Right lobe of liver (tissue), 6 donors: ENCODE data around the gene PGBD5. TPM values are rescaled to one million over a fixed set of nuclear protein-coding genes. Genes with fewer than 3 reads are reported as not detected.
A peak's percentile ranks its signal among the peaks of the same experiment; 100 is the strongest.

Experiments
- ATAC-seq, 4 donors: fragments of 200-7000 bp; cut with Tn5 transposase; one replicate each; pipeline ENCODE4 v1.9.1; 2020; ENCODE audit warnings: mild to moderate bottlenecking in 4 of 4, moderate library complexity in 4 of 4
- DNase-seq, 3 donors: peaks; one replicate each; pipeline ENCODE4 v3.0.0-alpha.2; 2020
- H3K27ac ChIP-seq, 3 donors: fragments of 200-600 bp; one replicate each; pipeline ENCODE4 v1.8.0; 2022
- H3K27me3 ChIP-seq, 2 donors: fragments of 200-600 bp; one replicate each; pipeline ENCODE4 v1.8.0; 2022
- H3K36me3 ChIP-seq, 4 donors: fragments of 200-600 bp; sonication (generic) in 1 of 4; one replicate each; pipeline versions ENCODE4 v1.5.1 to v1.8.0; 2017 to 2022; ENCODE audit warnings: control low read depth in 1 of 4
- H3K4me1 ChIP-seq, 4 donors: fragments of 200-600 bp; sonication (generic) in 1 of 4; one replicate each; pipeline versions ENCODE4 v1.5.1 to v1.8.0; 2017 to 2022; ENCODE audit warnings: control low read depth in 1 of 4
- H3K4me3 ChIP-seq, 3 donors: fragments of 200-600 bp; one replicate each; pipeline ENCODE4 v1.8.0; 2022
- H3K9me3 ChIP-seq, 4 donors: fragments of 200-600 bp; sonication (generic) in 1 of 4; one replicate each; pipeline versions ENCODE4 v1.5.1 to v1.8.0; 2017 to 2022; ENCODE audit warnings: control low read depth in 1 of 4
- CTCF ChIP-seq, 4 donors: fragments of 200-600 bp in 3 of 4; fragments of 450-650 bp in 1 of 4; IDR thresholded peaks; one replicate each; pipeline versions ENCODE4 v1.5.1 to v1.8.0; 2016 to 2022; ENCODE audit warnings: antibody characterized with exemption in 4 of 4, mild to moderate bottlenecking in 2 of 4
- POLR2A ChIP-seq: fragments of 450-650 bp; IDR thresholded peaks from one replicate; pipeline ENCODE4 v1.6.1; 2017; ENCODE audit warnings: antibody characterized with exemption, mild to moderate bottlenecking
- WGBS: methylation state at CpG from one replicate; pipeline ENCODE4 v1.1.6; 2018; ENCODE audit warnings: low coverage, low lambda C conversion rate; ENCODE audit not compliant: insufficient coverage; ENCODE audit errors: missing lambda C conversion rate; 5-methylcytosine and 5-hydroxymethylcytosine counted together
- intact Hi-C, 2 donors: fragments of 100-400 bp; cut with DNase I; formaldehyde crosslinking; loops; one replicate each; pipeline versions ENCODE4 v1.11.2 to v1.14.1; 2022
- total RNA-seq, 6 experiments: library from RNA; depleted of rRNA in 2 of 6; stranded (reverse); fragments of >200 nt in 2 of 6; fragmentation: NEBNext Ultra II Directional in 3 of 6; extraction: Animal tissue kit (Norgen Biotek cat#: 25700) in 3 of 6; gene quantifications; one replicate each; pipeline versions ENCODE4 v1.1.0 to v1.2.4, GENCODE V29; 2016 to 2023
- donor health status: DM: no; HTN: yes; CAD: no.
- donor health status: DM: no; HTN: no; CAD: no.
- donor health status: DM: no; HTN: no; CAD: no.
- donor health status: DM: no; HTN: yes; CAD: no.
- donor health status: DM: no; HTN: yes; CAD: no.

The PGBD5 gene
- total RNA-seq, 6 experiments from 2014 or later, result 0.80 to 6.4 (median 2.4) TPM

GRCh38 chr1:230381049-230381467, 45.1 kb downstream of the PGBD5 start:
- no peaks in the 10 kb centered on the region for H3K9me3 ChIP-seq
- peak overlapping the region in 2 of 3 donors; percentile 5 to 52 for H3K27ac ChIP-seq
- 48% methylated on average over 2 of the region's 5 CpGs for WGBS
- ATAC-seq (peak; percentile 89 to 96 (median 90)), DNase-seq (peak; percentile 65 to 84 (median 82))
- peaks cover 0 to 9% (median 0%) of the 10 kb centered on the region in 4 donors for H3K4me1 ChIP-seq
- intact Hi-C loops, result no loop called here
- H3K27me3 ChIP-seq, result no peaks in the 10 kb centered on the region
- TF ChIP-seq POLR2A (no peak), CTCF (IDR thresholded peaks at IDR 0.05) (no peak)
- H3K4me3 ChIP-seq, result no peak overlapping the region
- H3K36me3 ChIP-seq, result peaks cover 0 to 2% (median 0%) of the 10 kb centered on the region in 4 donors

- DNase-seq, result no peak
Observed at GRCh38 chr1:230379928-230380327, 46.2 kb downstream of the PGBD5 start.

GRCh38 chr1:230379462-230379861, 46.7 kb downstream of the PGBD5 start:
- Histone ChIP-seq H3K9me3 (no peaks in the 10 kb centered on the region), H3K27ac (no peak overlapping the region), H3K4me1 (peaks cover 0 to 9% (median 0%) of the 10 kb centered on the region in 4 donors), H3K36me3 (peaks cover 0 to 2% (median 0%) of the 10 kb centered on the region in 4 donors), H3K27me3 (no peaks in the 10 kb centered on the region), H3K4me3 (no peak overlapping the region)
- intact Hi-C loops, result no loop called here
- TF ChIP-seq POLR2A (no peak), CTCF (IDR thresholded peaks at IDR 0.05) (no peak)
- ATAC-seq, result no peak
- WGBS, result 91% methylated on average over 3 of the region's 3 CpGs
- no peak for DNase-seq

More at GRCh38 chr1:230379928-230380327, 46.2 kb downstream of the PGBD5 start:
- Histone ChIP-seq H3K36me3 (peaks cover 0 to 2% (median 0%) of the 10 kb centered on the region in 4 donors), H3K4me1 (peaks cover 0 to 9% (median 0%) of the 10 kb centered on the region in 4 donors), H3K4me3 (no peak overlapping the region), H3K27ac (no peak overlapping the region), H3K9me3 (no peaks in the 10 kb centered on the region), H3K27me3 (no peaks in the 10 kb centered on the region)
- ATAC-seq, result no peak
- TF ChIP-seq POLR2A (no peak), CTCF (IDR thresholded peaks at IDR 0.05) (no peak)
- WGBS, result 67% methylated on average over 1 of the region's 1 CpG
- intact Hi-C loops, result no loop called here

GRCh38 chr1:230377851-230378250, 48.3 kb downstream of the PGBD5 start:
- no peak for DNase-seq
- TF ChIP-seq CTCF (IDR thresholded peaks at IDR 0.05), result no peak
- no peak for TF ChIP-seq POLR2A
- intact Hi-C loops, result no loop called here
- peaks cover 0 to 9% (median 0%) of the 10 kb centered on the region in 4 donors for H3K4me1 ChIP-seq
- 50% methylated on average over 2 of the region's 2 CpGs for WGBS
- no peak overlapping the region for H3K4me3 ChIP-seq
- H3K27ac ChIP-seq, result no peak overlapping the region
- peaks cover 0 to 2% (median 0%) of the 10 kb centered on the region in 4 donors for H3K36me3 ChIP-seq
- H3K27me3 ChIP-seq, result no peaks in the 10 kb centered on the region
- no peak for ATAC-seq
- no peaks in the 10 kb centered on the region for H3K9me3 ChIP-seq

GRCh38 chr1:230377324-230377723, 48.8 kb downstream of the PGBD5 start:
- Histone ChIP-seq H3K9me3 (no peaks in the 10 kb centered on the region), H3K4me1 (peaks cover 0 to 9% (median 0%) of the 10 kb centered on the region in 4 donors), H3K4me3 (no peak overlapping the region), H3K27ac (no peak overlapping the region), H3K27me3 (no peaks in the 10 kb centered on the region), H3K36me3 (peaks cover 0 to 2% (median 0%) of the 10 kb centered on the region in 4 donors)
- DNase-seq (no peak), ATAC-seq (no peak)
- intact Hi-C loops, result no loop called here
- 13% methylated on average over 1 of the region's 8 CpGs for WGBS
- TF ChIP-seq POLR2A (no peak), CTCF (IDR thresholded peaks at IDR 0.05) (no peak)
